Measurements from ENCODE around the gene PTPRM. TPM values are rescaled to one million over a fixed set of nuclear protein-coding genes. Genes with fewer than 3 reads are reported as not detected.

The PTPRM gene
- total RNA-seq, 1 experiment from 2014 or later: 11.1 TPM

GRCh38 chr18:7646174-7646886 lies 79.2 kb downstream of the PTPRM start (continued):
- TF ChIP-seq, protein P1, sequence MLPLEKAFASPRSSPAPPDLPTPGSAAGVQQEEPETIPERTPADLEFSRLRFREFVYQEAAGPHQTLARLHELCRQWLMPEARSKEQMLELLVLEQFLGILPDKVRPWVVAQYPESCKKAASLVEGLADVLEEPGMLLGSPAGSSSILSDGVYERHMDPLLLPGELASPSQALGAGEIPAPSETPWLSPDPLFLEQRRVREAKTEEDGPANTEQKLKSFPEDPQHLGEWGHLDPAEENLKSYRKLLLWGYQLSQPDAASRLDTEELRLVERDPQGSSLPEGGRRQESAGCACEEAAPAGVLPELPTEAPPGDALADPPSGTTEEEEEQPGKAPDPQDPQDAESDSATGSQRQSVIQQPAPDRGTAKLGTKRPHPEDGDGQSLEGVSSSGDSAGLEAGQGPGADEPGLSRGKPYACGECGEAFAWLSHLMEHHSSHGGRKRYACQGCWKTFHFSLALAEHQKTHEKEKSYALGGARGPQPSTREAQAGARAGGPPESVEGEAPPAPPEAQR (CRISPR knock-in tag; IDR thresholded peaks at IDR 0.05): no peak
- TF ChIP-seq PRDM15 (CRISPR knock-in tag; IDR thresholded peaks at IDR 0.05) (no peak), SMAD3 (CRISPR knock-in tag; IDR thresholded peaks at IDR 0.05; ENCODE audit: borderline replicate concordance) (no peak), OVOL2 (CRISPR knock-in tag; IDR thresholded peaks at IDR 0.05; ENCODE audit: borderline replicate concordance) (no peak), SMAD4 (CRISPR knock-in tag; IDR thresholded peaks at IDR 0.05) (no peak), IRF2 (CRISPR knock-in tag; IDR thresholded peaks at IDR 0.05; ENCODE audit: borderline replicate concordance, low read depth) (no peak)
- TF ChIP-seq, protein P2, sequence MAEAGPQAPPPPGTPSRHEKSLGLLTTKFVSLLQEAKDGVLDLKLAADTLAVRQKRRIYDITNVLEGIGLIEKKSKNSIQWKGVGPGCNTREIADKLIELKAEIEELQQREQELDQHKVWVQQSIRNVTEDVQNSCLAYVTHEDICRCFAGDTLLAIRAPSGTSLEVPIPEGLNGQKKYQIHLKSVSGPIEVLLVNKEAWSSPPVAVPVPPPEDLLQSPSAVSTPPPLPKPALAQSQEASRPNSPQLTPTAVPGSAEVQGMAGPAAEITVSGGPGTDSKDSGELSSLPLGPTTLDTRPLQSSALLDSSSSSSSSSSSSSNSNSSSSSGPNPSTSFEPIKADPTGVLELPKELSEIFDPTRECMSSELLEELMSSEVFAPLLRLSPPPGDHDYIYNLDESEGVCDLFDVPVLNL (CRISPR knock-in tag; IDR thresholded peaks at IDR 0.05; ENCODE audit: borderline replicate concordance, low read depth): no peak

DNA sequence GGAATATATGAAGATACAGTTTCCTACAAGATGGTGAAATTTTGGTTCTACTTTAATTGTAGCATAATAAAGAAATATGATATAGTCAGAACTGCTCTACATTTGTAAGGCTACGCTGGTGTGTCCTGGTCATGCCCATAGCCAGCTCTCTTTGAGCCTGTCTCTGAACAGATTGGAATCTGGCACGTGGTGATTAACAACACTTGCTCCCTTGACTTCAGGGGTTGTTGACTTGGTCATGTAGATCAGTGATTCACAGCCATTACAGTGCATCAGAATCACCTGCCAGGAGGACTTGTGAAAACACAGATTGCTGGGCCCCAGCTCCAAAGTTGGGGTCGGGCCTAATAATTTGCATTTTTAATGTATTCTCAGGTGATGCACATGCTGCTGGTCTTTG lies 80.4 kb downstream of the PTPRM start:
- POLR2A ChIA-PET: interaction anchor here (0.7 kb wide), 1 partner anchor 514 kb away, joined by 3 read pairs; no protein-coding TSS in a partner anchor

More for the DNA sequence above, 80.4 kb downstream of the PTPRM start:
- DNase-seq (ENCODE audit: low spot score) (no peak), ATAC-seq (no peak)
- H3K36me3 Mint-ChIP-seq: peaks cover 10% of the 10 kb centered on the region
- H3K4me1 Mint-ChIP-seq: peaks cover 20% of the 10 kb centered on the region
- no peak overlapping the region for H3K4me3 Mint-ChIP-seq
- no peaks in the 10 kb centered on the region for H3K27me3 Mint-ChIP-seq (ENCODE audit: low read depth)
- TF ChIP-seq EMX1 (CRISPR knock-in tag; IDR thresholded peaks at IDR 0.05): no peak
- no peak for TF ChIP-seq ZNF532 (CRISPR knock-in tag; IDR thresholded peaks at IDR 0.05; ENCODE audit: borderline replicate concordance)
- TF ChIP-seq, protein P1 (CRISPR knock-in tag; IDR thresholded peaks at IDR 0.05): no peak
- TF ChIP-seq PRDM15 (CRISPR knock-in tag; IDR thresholded peaks at IDR 0.05): no peak
- H3K9me3 Mint-ChIP-seq: peaks cover 26% of the 10 kb centered on the region
- CTCF ChIA-PET: no interaction called here
- H3K27ac Mint-ChIP-seq: no peak overlapping the region
